CD14-positive monocyte (primary cell): Measurements from ENCODE around the gene ABHD11. TPM values are rescaled to one million over a fixed set of nuclear protein-coding genes. Genes with fewer than 3 reads are reported as not detected.

Experiments
- DNase-seq, 3 donors: peaks; one replicate each; pipeline ENCODE4 v3.0.0-alpha.2; 2011 to 2022
- H2AFZ ChIP-seq: 2 replicates; pipeline ENCODE4 v1.6.0; 2012; ENCODE audit warnings: mild to moderate bottlenecking, low read depth, low read length, inconsistent platforms; ENCODE audit not compliant: insufficient read depth, poor library complexity, severe bottlenecking
- H3K27ac ChIP-seq, 2 donors: 1 replicate in 1 of 2; 2 replicates in 1 of 2; pipeline ENCODE4 v1.5.1; 2012 to 2013; ENCODE audit warnings: low read length in 2 of 2, control low read depth in 1 of 2, inconsistent platforms in 1 of 2, low read depth in 1 of 2, mild to moderate bottlenecking in 1 of 2
- H3K27me3 ChIP-seq, 2 donors: one replicate each; pipeline versions ENCODE4 v1.6.0 to v1.6.1; 2011 to 2013; ENCODE audit warnings: low read length in 2 of 2; ENCODE audit not compliant: control insufficient read depth in 2 of 2, insufficient read depth in 2 of 2
- H3K36me3 ChIP-seq, 2 donors: replicated peaks in 1 of 2; 1 replicate in 1 of 2; 2 replicates in 1 of 2; pipeline versions ENCODE4 v1.5.1 to v1.6.1; 2012 to 2013; ENCODE audit warnings: low read length in 2 of 2, control low read depth in 1 of 2, inconsistent platforms in 1 of 2, mild to moderate bottlenecking in 1 of 2; ENCODE audit not compliant: insufficient read depth in 2 of 2, control insufficient read depth in 1 of 2
- H3K4me1 ChIP-seq, 2 donors: 1 replicate in 1 of 2; 2 replicates in 1 of 2; pipeline versions ENCODE4 v1.5.1 to v1.6.1; 2012 to 2013; ENCODE audit warnings: low read length in 2 of 2, control low read depth in 1 of 2, inconsistent platforms in 1 of 2, mild to moderate bottlenecking in 1 of 2, moderate library complexity in 1 of 2; ENCODE audit not compliant: insufficient read depth in 2 of 2, control insufficient read depth in 1 of 2
- H3K4me2 ChIP-seq: replicated peaks from 2 replicates; pipeline ENCODE3; 2012; ENCODE audit warnings: low read length, moderate library complexity, mild to moderate bottlenecking; ENCODE audit not compliant: poor library complexity, severe bottlenecking; ENCODE audit errors: extremely low read depth
- H3K4me3 ChIP-seq, 3 experiments: fragments of 200-600 bp in 1 of 3; sonication (generic) in 1 of 3; replicated peaks in 1 of 3; 1 replicate in 2 of 3; 2 replicates in 1 of 3; pipeline ENCODE4 v1.5.1; 2011 to 2013; ENCODE audit warnings: low read length in 3 of 3, mild to moderate bottlenecking in 3 of 3, control low read depth in 2 of 3, low read depth in 2 of 3, inconsistent platforms in 1 of 3, moderate library complexity in 1 of 3
- H3K79me2 ChIP-seq: 2 replicates; pipeline ENCODE4 v1.6.0; 2012; ENCODE audit warnings: mild to moderate bottlenecking, control low read depth, inconsistent platforms, low read length, moderate library complexity; ENCODE audit not compliant: insufficient read depth
- H3K9ac ChIP-seq: 2 replicates; pipeline ENCODE4 v1.6.0; 2017; ENCODE audit warnings: low read length, mild to moderate bottlenecking; ENCODE audit not compliant: insufficient read depth, poor library complexity, severe bottlenecking
- H3K9me3 ChIP-seq, 2 donors: replicated peaks in 1 of 2; 1 replicate in 1 of 2; 2 replicates in 1 of 2; pipeline versions ENCODE4 v1.5.1 to v1.6.1; 2012 to 2013; ENCODE audit warnings: low read length in 2 of 2, control low read depth in 1 of 2; ENCODE audit not compliant: control insufficient read depth in 1 of 2, insufficient read depth in 1 of 2
- H4K20me1 ChIP-seq: 2 replicates; pipeline ENCODE4 v1.6.0; 2012; ENCODE audit warnings: mild to moderate bottlenecking, low read length, control low read depth, moderate library complexity; ENCODE audit not compliant: insufficient read depth
- H3K27ac Mint-ChIP-seq, 7 donors: one replicate each; pipeline ENCODE4 v1.8.0; 2020; ENCODE audit warnings: mild to moderate bottlenecking in 7 of 7, mixed read lengths in 7 of 7, moderate library complexity in 6 of 7, inconsistent platforms in 2 of 7
- H3K27me3 Mint-ChIP-seq, 3 donors: one replicate each; pipeline ENCODE4 v1.8.0; 2021 to 2022; ENCODE audit warnings: low read depth in 3 of 3, mild to moderate bottlenecking in 3 of 3, mixed read lengths in 3 of 3, moderate library complexity in 3 of 3, inconsistent platforms in 1 of 3
- H3K36me3 Mint-ChIP-seq, 2 donors: one replicate each; pipeline ENCODE4 v1.8.0; 2020; ENCODE audit warnings: mixed read lengths in 2 of 2, inconsistent platforms in 1 of 2, mild to moderate bottlenecking in 1 of 2
- H3K4me1 Mint-ChIP-seq: one replicate; pipeline ENCODE4 v1.8.0; 2020; ENCODE audit warnings: mild to moderate bottlenecking, mixed read lengths
- H3K4me3 Mint-ChIP-seq, 2 donors: one replicate each; pipeline ENCODE4 v1.8.0; 2020; ENCODE audit warnings: mild to moderate bottlenecking in 2 of 2, mixed read lengths in 2 of 2, moderate library complexity in 1 of 2
- H3K9me3 Mint-ChIP-seq, 7 donors: one replicate each; pipeline ENCODE4 v1.8.0; 2020 to 2022; ENCODE audit warnings: mixed read lengths in 7 of 7, mild to moderate bottlenecking in 6 of 7, moderate library complexity in 6 of 7, inconsistent platforms in 2 of 7
- CTCF ChIP-seq: fragments of 200-600 bp; IDR thresholded peaks from one replicate; pipeline ENCODE4 v1.8.0; 2022; ENCODE audit warnings: antibody characterized with exemption, mild to moderate bottlenecking
- whole genome bisulfite sequencing: methylation state at CpG from one replicate; pipeline ENCODE4 v1.1.5; 2013; ENCODE audit warnings: missing lambda C conversion rate; ENCODE audit not compliant: insufficient coverage; 5-methylcytosine and 5-hydroxymethylcytosine counted together
- intact Hi-C, 2 donors: fragments of 100-400 bp; cut with micrococcal nuclease; formaldehyde crosslinking; loops; one replicate each; pipeline versions ENCODE4 v1.15.0 to v1.15.1; 2023
- polyA plus RNA-seq, 3 donors: library from polyadenylated mRNA; depleted of rRNA in 1 of 3; unstranded in 2 of 3; stranded (reverse) in 1 of 3; fragments of 300-500 nt in 2 of 3; fragments of >200 nt in 1 of 3; fragmentation: Illumina TruSeq in 2 of 3; gene quantifications; 1 replicate in 2 of 3; 2 replicates in 1 of 3; pipeline ENCODE4 v1.2.3, GENCODE V29; 2012 to 2021

The ABHD11 gene
- polyA plus RNA-seq, 3 donors: 20.3 to 23.5 (median 22.1) TPM

- H3K27ac ChIP-seq: no peak within 1 kb of the TSS
- intact Hi-C loops: loop anchor here in 1 of 2 donors (10.0 kb wide), 2 partner anchors 55 to 275 kb away; no protein-coding TSS in a partner anchor
Measured at GRCh38 chr7:73770002-73770859, 31.6 kb upstream of the ABHD11 start, which contains the start of gene CLDN3. CLDN3 (minus strand) TSS chr7:73770270; CDS start chr7:73770049, 221 bp downstream.

More at GRCh38 chr7:73770002-73770859, 31.6 kb upstream of the ABHD11 start, which contains the start of gene CLDN3:
- Histone ChIP-seq H3K4me3 (no peak within 1 kb of the TSS), H3K79me2 (no peaks in the 10 kb centered on the region), H4K20me1 (no peaks in the 10 kb centered on the region), H3K27me3 (peaks cover 9 to 49% of the 10 kb centered on the region in 2 donors), H3K36me3 (no peaks in the 10 kb centered on the region), H3K9ac (no peak within 1 kb of the TSS), H2AFZ (no peak within 1 kb of the TSS), H3K4me2 (no peak within 1 kb of the TSS), H3K4me1 (peaks cover 7 to 9% of the 10 kb centered on the region in 2 donors), H3K9me3 (no peaks in the 10 kb centered on the region)
- Mint-ChIP-seq H3K36me3 (no peaks in the 10 kb centered on the region), H3K27ac (no peak within 1 kb of the TSS), H3K4me1 (peaks cover 10% of the 10 kb centered on the region), H3K4me3 (peak within 1 kb of the TSS in 1 of 2 donors; percentile 74), H3K9me3 (peaks cover 0 to 11% (median 2%) of the 10 kb centered on the region in 7 donors), H3K27me3 (peaks cover 58 to 72% (median 62%) of the 10 kb centered on the region in 3 donors)
- WGBS: 3% methylated on average over 79 of the region's 82 CpGs
- no peak for DNase-seq
- no peak for TF ChIP-seq CTCF
